Gastrocnemius medialis (tissue), 4 donors: ENCODE measurements around the gene TALDO1.

ENCODE experiments used
- CTCF ChIP-seq, 5 experiments: fragments of 450-650 bp in 3 of 5; fragments of 200-600 bp in 2 of 5; sonication (generic) in 2 of 5; IDR thresholded peaks in 4 of 5; conservative IDR thresholded peaks in 1 of 5; 1 replicate in 4 of 5; 2 replicates in 1 of 5; pipeline ENCODE4 v1.5.1; 2016 to 2019; ENCODE audit warnings: antibody characterized with exemption in 5 of 5, mild to moderate bottlenecking in 3 of 5, moderate library complexity in 3 of 5
- POLR2A ChIP-seq, 2 donors: fragments of 450-650 bp; IDR thresholded peaks; one replicate each; pipeline ENCODE4 v1.6.1; 2017; ENCODE audit warnings: antibody characterized with exemption in 2 of 2, mild to moderate bottlenecking in 2 of 2, moderate library complexity in 2 of 2

GRCh38 chr11:722346-722811 lies 24.9 kb upstream of the TALDO1 start:
- TF ChIP-seq CTCF (IDR thresholded peaks at IDR 0.05 in 4 of 5, conservative IDR thresholded peaks at IDR 0.05 in 1 of 5) = no peak
- no peak for TF ChIP-seq POLR2A (IDR thresholded peaks at IDR 0.05)
